Mucosa of stomach (tissue), 1 donor: ENCODE results near the gene UGT1A8.
"Not testable (repeated sequence)": the region's sequence is repeated elsewhere in the genome, so short reads cannot be mapped to it uniquely, and the experiment has no call there.

Experiments used
- H3K27me3 ChIP-seq: one replicate; pipeline ENCODE4 v1.7.0; 2013; ENCODE audit warnings: mild to moderate bottlenecking, low read length; ENCODE audit not compliant: control insufficient read depth, insufficient read depth
- H3K36me3 ChIP-seq: one replicate; pipeline ENCODE4 v1.7.0; 2013; ENCODE audit warnings: low read length; ENCODE audit not compliant: control insufficient read depth, insufficient read depth
- H3K4me1 ChIP-seq: one replicate; pipeline ENCODE4 v1.7.0; 2013; ENCODE audit warnings: mild to moderate bottlenecking, low read length; ENCODE audit not compliant: control insufficient read depth, insufficient read depth
- H3K4me3 ChIP-seq: one replicate; pipeline ENCODE4 v1.7.0; 2013; ENCODE audit warnings: low read length
- H3K9ac ChIP-seq: one replicate; pipeline ENCODE4 v1.7.0; 2013; ENCODE audit warnings: mild to moderate bottlenecking, low read length, moderate library complexity
- H3K9me3 ChIP-seq: one replicate; pipeline ENCODE4 v1.7.0; 2013; ENCODE audit warnings: mild to moderate bottlenecking, low read length, moderate library complexity; ENCODE audit not compliant: control insufficient read depth
- donor health status: Pancreatic carcinoma.

UGT1A8 gene

DNA sequence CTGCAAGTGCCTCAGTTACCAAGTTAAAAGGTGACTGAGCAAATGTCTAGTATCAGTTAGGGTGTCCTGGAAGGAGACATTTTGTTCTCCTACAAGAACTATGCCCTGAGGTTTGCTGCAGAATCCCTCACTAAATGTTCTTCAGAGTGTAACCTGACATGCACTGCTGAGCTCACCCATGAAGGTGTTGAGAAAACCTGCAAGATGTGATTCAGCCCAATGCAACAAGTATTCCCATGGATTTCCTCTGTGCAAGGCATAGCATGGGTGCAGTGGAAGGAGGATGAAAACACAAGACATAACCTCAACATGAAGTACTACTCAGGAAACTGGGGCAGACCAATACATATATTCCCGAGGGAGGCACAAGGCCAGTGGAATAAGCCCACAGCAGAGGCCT, 15.4 kb upstream of the UGT1A8 start:
- Histone ChIP-seq H3K9ac (no peak overlapping the region), H3K27me3 (no peaks in the 10 kb centered on the region), H3K9me3 (no peaks in the 10 kb centered on the region), H3K4me3 (no peak overlapping the region), H3K36me3 (no peaks in the 10 kb centered on the region), H3K4me1 (no peaks in the 10 kb centered on the region)

GRCh38 chr2:233603520-233603919, 13.9 kb upstream of the UGT1A8 start:
- no peak overlapping the region for H3K4me3 ChIP-seq
- H3K9me3 ChIP-seq = no peaks in the 10 kb centered on the region
- no peak overlapping the region for H3K9ac ChIP-seq
- no peaks in the 10 kb centered on the region for H3K27me3 ChIP-seq
- no peaks in the 10 kb centered on the region for H3K36me3 ChIP-seq
- no peaks in the 10 kb centered on the region for H3K4me1 ChIP-seq

DNA sequence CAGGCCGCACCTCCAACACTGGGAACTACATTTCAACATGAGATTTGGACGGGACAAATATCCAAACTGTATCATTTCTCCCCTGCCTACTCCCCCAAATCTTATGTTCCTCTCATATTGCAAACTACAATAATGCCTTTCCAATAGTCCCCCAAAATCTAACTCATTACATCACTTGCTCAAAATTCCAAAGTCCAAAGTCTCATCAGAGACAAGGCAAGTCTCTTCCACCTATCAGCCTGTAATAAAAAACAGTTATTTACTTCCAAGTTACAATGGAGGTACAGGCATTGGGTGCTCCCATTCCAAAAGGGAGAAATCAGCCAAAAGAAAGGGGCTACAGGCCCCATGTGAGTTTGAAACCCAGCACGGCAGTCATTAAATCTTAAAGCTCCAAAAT, 12.6 kb upstream of the UGT1A8 start:
- Histone ChIP-seq H3K4me1 (no peaks in the 10 kb centered on the region), H3K9me3 (no peaks in the 10 kb centered on the region), H3K27me3 (no peaks in the 10 kb centered on the region), H3K9ac (no peak overlapping the region), H3K36me3 (no peaks in the 10 kb centered on the region), H3K4me3 (no peak overlapping the region)

GRCh38 chr2:233605680-233606079, 11.8 kb upstream of the UGT1A8 start:
- H3K9ac ChIP-seq = no peak overlapping the region
- H3K27me3 ChIP-seq = no peaks in the 10 kb centered on the region
- no peaks in the 10 kb centered on the region for H3K4me1 ChIP-seq
- no peak overlapping the region for H3K4me3 ChIP-seq
- H3K9me3 ChIP-seq = no peaks in the 10 kb centered on the region
- no peaks in the 10 kb centered on the region for H3K36me3 ChIP-seq

GRCh38 chr2:233611284-233611683, 6.1 kb upstream of the UGT1A8 start:
- Histone ChIP-seq H3K4me3 (no peak overlapping the region), H3K4me1 (no peaks in the 10 kb centered on the region)

GRCh38 chr2:233620204-233620603, 2.8 kb downstream of the UGT1A8 start:
- no peaks in the 10 kb centered on the region for H3K27me3 ChIP-seq

More at GRCh38 chr2:233611284-233611683, 6.1 kb upstream of the UGT1A8 start:
- Histone ChIP-seq H3K27me3 (no peaks in the 10 kb centered on the region), H3K9ac (no peak overlapping the region), H3K9me3 (no peaks in the 10 kb centered on the region), H3K36me3 (no peaks in the 10 kb centered on the region)

GRCh38 chr2:233621863-233622262, 4.4 kb downstream of the UGT1A8 start:
- H3K9ac ChIP-seq, H3K36me3 ChIP-seq, H3K27me3 ChIP-seq, H3K9me3 ChIP-seq, H3K4me1 ChIP-seq, H3K4me3 ChIP-seq: not testable (repeated sequence)

More at GRCh38 chr2:233620204-233620603, 2.8 kb downstream of the UGT1A8 start:
- Histone ChIP-seq H3K4me1 (no peaks in the 10 kb centered on the region), H3K36me3 (no peaks in the 10 kb centered on the region), H3K4me3 (no peak overlapping the region), H3K9me3 (no peaks in the 10 kb centered on the region), H3K9ac (no peak overlapping the region)

GRCh38 chr2:233627331-233628025, 10.0 kb downstream of the UGT1A8 start:
- H3K4me1 ChIP-seq = no peaks in the 10 kb centered on the region
- no peak overlapping the region for H3K9ac ChIP-seq
- no peaks in the 10 kb centered on the region for H3K36me3 ChIP-seq
- H3K27me3 ChIP-seq = no peaks in the 10 kb centered on the region
- no peak overlapping the region for H3K4me3 ChIP-seq
- no peaks in the 10 kb centered on the region for H3K9me3 ChIP-seq

DNA sequence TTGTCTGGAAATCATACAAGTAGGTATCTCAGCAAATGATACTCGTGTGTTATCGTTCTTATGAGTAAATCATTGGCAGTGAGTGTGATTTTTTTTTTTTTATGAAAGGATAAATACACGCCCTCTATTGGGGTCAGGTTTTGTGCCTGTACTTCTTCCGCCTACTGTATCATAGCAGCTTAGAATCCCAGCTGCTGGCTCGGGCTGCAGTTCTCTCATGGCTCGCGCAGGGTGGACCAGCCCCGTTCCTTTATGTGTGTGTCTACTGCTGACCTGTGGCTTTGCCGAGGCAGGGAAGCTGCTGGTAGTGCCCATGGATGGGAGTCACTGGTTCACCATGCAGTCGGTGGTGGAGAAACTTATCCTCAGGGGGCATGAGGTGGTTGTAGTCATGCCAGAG, 18.9 kb downstream of the UGT1A8 start, which contains the start of gene UGT1A10:
Gene UGT1A10, plus strand, starts transcription at position 143 of the 400 bp plus-strand sequence. Its CDS starts 75 bp downstream, at position 218.
- not testable (repeated sequence) for H3K4me3 ChIP-seq, H3K36me3 ChIP-seq

GRCh38 chr2:233638836-233639235, 21.4 kb downstream of the UGT1A8 start:
- Histone ChIP-seq H3K9ac (no peak overlapping the region), H3K4me3 (no peak overlapping the region), H3K27me3 (no peaks in the 10 kb centered on the region), H3K9me3 (no peaks in the 10 kb centered on the region), H3K36me3 (no peaks in the 10 kb centered on the region), H3K4me1 (peaks cover 6% of the 10 kb centered on the region)

More for the DNA sequence above, 18.9 kb downstream of the UGT1A8 start, which contains the start of gene UGT1A10:
- not testable (repeated sequence) for H3K9me3 ChIP-seq, H3K4me1 ChIP-seq, H3K27me3 ChIP-seq
- H3K9ac ChIP-seq = peak within 1 kb of the TSS; percentile 15

- Histone ChIP-seq H3K4me1 (peaks cover 6% of the 10 kb centered on the region), H3K4me3 (no peak overlapping the region), H3K9ac (no peak overlapping the region), H3K36me3 (no peaks in the 10 kb centered on the region), H3K9me3 (no peaks in the 10 kb centered on the region), H3K27me3 (no peaks in the 10 kb centered on the region)
Observed at GRCh38 chr2:233639860-233640259, 22.4 kb downstream of the UGT1A8 start.

- H3K4me1 ChIP-seq = peaks cover 6% of the 10 kb centered on the region
- H3K9ac ChIP-seq = no peak overlapping the region
- no peaks in the 10 kb centered on the region for H3K36me3 ChIP-seq
- no peaks in the 10 kb centered on the region for H3K27me3 ChIP-seq
- H3K9me3 ChIP-seq = no peaks in the 10 kb centered on the region
- no peak overlapping the region for H3K4me3 ChIP-seq
Observed at GRCh38 chr2:233643128-233643527, 25.7 kb downstream of the UGT1A8 start.

GRCh38 chr2:233646033-233646432, 28.6 kb downstream of the UGT1A8 start:
- not testable (repeated sequence) for H3K4me1 ChIP-seq, H3K27me3 ChIP-seq, H3K9me3 ChIP-seq, H3K4me3 ChIP-seq, H3K9ac ChIP-seq, H3K36me3 ChIP-seq
